ENCODE measurements around the gene MYRFL.

MYRFL gene

GRCh38 chr12:69900720-69901131, 75.7 kb downstream of the MYRFL start:
- peak; percentile 31 for DNase-seq

- no peak for DNase-seq
Observed at GRCh38 chr12:69901221-69901905, 76.3 kb downstream of the MYRFL start.

GRCh38 chr12:69903548-69903947, 78.5 kb downstream of the MYRFL start:
- DNase-seq = no peak

DNA sequence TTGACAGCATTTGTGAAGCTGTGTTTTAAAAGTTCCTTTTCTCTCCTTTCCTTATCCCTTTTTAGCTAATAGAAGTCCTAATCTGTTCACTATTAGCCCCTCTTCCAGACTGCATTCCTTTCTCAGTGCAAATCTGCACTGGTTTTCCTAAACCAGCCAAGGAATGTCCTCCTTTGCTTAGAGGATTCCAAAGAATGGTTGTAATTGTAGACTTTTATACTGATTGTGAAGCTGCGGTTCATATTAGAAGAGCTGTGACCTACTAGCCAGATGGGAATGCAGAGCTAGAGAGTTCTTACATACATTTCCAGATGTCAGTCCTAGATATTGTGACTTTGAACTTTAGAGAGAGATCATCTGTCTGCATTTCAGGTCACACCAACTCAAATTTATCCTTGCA, 79.8 kb downstream of the MYRFL start:
- no peak for DNase-seq

DNA sequence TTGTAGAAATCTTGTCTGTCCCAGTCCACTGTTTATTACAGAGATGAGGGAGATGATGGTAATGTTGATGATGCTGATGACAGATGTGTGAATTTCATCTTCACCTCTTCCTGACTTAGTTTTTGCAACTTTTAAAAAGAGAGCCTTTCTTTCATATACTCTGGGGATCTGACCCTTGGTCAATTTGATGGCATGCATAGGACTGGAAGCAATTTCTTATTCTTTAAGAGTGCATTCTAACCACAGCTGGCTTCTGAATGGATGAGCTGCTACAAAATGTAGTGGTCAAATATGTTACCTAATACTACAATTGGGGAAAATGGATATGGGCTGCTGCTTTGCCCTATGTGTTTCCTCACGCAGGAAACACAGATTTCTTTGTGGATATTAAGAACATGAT, 80.8 kb downstream of the MYRFL start:
- no peak for DNase-seq

DNA sequence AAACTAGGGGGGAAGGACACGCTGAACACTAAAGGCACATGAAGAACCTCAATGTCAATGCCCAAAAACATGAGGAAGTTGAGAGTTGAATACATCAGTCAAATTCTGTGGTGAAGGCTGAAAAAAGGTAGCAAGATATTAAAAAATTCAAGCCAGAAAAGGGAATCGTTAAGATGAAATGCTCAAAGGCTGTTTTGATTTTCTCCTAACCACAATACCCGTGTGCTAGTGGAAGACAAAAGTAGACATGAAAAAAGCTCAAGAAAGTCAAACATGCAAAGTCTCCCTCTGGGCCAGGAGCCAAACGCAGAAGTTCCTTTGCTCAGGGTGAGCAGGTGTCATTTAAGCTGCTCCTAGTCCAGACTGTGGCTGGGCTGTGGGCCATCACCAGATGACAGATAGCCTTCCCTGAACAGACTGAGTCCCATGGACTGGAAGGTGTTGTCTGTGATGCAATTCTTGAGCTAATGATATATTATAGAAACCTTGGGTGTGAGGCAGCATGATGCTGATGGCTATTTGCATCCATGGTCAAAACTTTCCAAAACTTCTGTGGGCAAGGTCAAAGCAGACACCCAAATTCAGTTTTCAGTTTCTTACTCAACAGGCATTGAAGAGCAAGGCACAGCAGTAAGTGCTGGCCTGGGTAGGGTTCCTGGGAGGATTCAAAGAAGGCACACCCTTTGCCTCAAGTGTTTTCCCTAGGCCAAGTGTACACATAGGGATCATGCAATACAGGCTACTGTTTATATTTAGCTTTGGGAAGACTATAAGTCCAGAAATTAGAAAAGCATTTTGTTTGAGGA, 81.6 kb downstream of the MYRFL start:
- DNase-seq = no peak

GRCh38 chr12:69908203-69908602, 83.2 kb downstream of the MYRFL start:
- DNase-seq = no peak

DNA sequence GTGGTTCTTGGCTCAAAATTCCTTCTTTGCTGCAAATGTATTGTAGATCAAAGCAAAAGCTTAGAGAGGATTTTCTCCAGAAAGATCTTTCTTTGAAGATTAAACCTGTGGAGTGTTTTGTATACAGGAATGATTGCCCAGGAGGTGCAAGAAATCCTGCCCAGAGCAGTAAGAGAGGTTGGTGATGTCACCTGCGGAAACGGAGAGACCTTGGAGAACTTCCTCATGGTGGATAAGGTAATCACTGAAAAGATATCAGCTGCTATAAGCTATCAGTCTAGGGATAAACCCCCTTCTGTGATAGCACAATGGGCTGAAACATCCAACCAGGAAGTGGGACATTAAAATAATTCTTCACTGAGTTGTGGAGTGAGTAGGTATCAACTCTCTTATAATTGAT, 85.7 kb downstream of the MYRFL start:
- no peak for DNase-seq

DNA sequence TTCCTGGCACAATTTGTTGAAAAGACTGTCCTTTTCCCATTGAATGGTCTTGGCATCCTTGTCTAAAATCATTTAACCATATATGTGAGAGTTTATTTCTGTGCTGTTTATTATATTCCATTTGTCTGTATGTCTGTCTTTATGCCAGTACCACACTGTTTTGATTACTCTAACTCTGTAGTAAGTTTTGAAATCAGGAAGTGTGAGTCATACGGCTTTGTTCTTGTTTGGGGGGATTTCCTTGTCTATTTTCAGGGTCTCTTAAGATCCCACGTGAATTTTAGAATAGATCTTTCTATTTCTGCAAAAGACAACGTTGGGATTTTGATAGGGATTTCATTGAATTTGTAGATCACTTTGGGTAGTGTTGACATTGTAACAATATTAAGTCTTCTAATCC, 88.5 kb downstream of the MYRFL start:
- DNase-seq = no peak

GRCh38 chr12:69915964-69916363, 90.9 kb downstream of the MYRFL start:
- DNase-seq = no peak

GRCh38 chr12:69916544-69917235, 91.7 kb downstream of the MYRFL start:
- no peak for DNase-seq

DNA sequence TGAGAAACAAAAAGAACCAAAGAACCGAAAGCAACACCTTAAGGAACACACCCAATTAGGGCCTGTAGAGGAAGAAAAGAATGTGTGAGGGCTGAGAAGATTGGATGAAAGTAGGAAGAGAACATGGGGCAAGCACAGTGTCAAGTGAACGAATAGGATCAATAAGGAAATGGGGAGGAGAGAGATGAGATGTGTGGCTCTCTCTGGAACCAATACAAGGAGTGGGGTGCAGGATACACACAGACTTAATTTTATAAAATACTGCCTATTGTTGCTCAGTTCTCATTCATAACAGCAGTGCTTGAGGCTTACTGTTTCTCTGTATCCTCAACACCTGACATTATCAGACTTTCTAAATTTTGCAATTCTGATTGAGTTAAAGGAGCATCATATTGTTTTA, 93.3 kb downstream of the MYRFL start:
- DNase-seq = no peak

DNA sequence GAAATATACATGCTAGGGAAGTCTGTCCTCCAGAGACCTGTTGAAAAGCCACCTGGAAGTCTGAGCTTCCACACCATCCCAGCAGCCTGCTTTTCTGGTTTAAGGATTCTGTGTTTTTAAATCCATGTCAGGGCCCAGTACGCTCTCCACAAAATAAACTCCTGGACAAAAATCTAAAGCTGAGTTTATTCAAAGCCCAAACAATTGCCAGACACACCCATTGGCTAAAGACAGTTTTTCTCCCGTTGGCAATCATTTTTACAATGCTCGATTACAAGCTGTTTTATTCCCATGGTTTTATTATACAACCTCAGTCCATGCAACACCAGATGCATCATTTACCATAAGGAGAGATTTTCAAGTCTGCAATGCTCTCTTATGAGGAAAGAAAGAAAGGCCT, 94.5 kb downstream of the MYRFL start:
- DNase-seq = no peak

DNA sequence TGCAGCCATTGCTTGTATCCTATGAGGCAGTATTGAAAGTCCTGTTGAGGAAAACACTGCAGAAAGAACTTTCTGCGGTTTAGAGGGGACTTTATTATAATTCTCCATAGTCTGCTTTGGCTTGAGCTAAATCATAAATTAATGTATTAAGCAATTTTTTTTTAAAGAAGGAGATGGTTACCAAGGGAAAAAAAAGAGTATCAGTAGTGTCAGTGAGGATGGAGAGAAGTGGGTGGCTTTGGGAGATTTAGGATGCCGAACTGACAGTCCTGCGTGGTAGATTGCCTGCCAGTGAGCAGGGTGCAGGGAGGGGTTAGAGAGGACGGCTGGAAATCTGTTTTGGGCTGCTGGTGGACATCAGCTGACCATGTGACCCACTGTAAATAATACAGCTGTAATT, 96.8 kb downstream of the MYRFL start:
- DNase-seq = no peak

DNA sequence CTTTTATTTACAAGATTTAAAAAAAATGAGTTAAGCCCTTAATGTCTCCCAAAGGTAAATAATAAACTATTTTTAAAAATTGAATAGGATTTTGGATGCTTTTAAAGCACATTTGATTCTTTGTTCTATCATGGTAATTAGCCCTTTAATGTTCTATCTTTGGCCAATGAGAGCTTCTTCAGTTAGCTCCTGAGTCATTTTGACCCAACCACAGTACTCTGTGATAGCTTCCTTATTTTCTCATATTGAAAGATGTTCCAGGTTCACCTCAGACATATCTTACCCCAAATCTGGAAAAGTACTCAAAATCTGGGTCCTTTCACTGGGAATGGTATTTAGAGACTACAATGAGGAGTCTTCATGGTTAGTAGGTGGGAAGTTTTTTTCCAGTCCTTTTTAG, 98.0 kb downstream of the MYRFL start:
- no peak for DNase-seq

DNA sequence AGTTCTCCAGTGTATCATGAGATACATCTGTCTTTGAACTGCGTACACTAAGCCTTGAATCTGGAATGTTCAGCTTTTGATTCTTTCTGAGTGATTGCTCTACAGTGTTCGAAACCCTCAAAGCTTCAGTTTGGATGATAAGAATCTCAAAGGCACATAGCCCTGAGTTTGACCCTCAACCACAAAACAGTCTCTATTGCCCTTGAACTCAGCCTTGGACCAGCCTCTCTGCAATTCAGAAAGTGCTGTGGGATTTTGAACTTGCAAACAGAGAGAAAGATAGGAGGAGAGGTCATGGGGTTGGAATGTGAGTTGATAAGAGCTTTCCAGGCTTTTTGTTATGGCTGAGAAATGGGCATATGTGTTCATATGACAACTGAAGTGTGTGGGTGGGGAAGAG, 100.3 kb downstream of the MYRFL start:
- no peak for DNase-seq

- DNase-seq = no peak
Observed at GRCh38 chr12:69927164-69927563, 102.1 kb downstream of the MYRFL start.

DNA sequence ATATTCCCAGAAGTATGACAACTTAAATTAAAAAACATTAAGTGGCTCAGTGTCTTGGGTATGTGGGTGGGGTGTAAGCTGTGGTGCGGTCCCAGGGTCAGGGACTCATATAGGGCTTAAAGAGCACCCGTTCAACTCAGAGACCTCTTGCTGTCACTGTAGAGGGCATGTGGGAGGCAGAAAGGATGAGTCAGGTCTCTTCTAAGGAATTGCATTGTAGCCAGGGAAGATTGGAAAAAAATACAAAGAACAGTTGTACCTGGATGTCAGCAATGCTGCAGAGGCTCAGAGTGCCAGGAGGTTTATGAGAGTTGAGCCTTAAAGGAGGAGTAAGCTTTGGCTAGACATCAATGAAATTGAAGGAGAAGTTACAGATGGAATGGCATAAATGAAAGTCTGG, 104.1 kb downstream of the MYRFL start:
- DNase-seq = no peak

DNA sequence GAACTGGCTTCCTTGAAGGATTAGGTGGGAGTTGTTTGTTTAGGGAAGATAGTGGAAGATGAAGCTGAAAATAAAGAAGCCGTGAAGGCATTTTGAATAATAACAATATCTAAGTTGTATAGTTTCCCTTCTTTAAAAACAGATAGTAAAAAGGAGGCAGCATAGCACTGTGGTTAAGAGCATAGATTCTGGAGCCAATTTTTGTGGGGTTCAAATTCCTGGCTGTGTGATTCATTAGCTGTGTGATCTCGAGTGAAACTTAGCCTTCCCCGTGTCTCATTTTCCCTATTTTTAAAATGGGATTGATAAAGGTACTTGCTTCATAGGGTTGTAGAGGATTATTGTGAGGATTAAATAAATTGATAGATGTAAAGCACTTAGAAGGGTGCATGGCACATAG, 104.5 kb downstream of the MYRFL start:
- DNase-seq = no peak

GRCh38 chr12:69931569-69931968, 106.5 kb downstream of the MYRFL start:
- no peak for DNase-seq

DNA sequence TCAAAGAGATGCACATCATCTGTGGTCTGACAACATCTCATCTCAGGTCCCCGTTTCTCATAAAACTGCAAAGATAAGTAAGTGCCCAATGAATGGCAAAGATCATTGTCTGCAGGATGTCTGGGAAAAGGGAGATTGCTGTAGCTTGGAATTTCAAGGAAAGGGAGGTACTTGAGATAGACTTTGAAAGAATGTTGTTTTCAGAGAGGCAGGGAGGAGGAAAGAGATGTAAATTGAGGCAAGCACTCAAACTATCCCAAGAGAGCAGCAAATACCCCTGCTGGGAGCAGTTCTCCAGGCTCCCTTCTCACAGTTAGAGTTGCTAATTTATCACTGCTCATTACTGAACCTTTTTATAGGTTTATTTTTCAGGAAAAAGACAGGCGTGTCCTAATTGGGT, 107.1 kb downstream of the MYRFL start:
- no peak for DNase-seq

GRCh38 chr12:69932676-69933552, 107.9 kb downstream of the MYRFL start:
- DNase-seq = no peak

GRCh38 chr12:69934011-69934410, 109.0 kb downstream of the MYRFL start:
- no peak for DNase-seq
